Stomach (tissue), 4 donors: ENCODE results near the gene KLHL30.

Source experiments
- POLR2A ChIP-seq, 4 donors: fragments of 450-650 bp; IDR thresholded peaks; one replicate each; pipeline ENCODE4 v1.6.1; 2016; ENCODE audit warnings: antibody characterized with exemption in 4 of 4, control low read depth in 2 of 4, mild to moderate bottlenecking in 1 of 4, moderate library complexity in 1 of 4
- POLR2AphosphoS5 ChIP-seq, 3 donors: sonication (generic); formaldehyde crosslinking; IDR thresholded peaks; one replicate each; pipeline ENCODE4 v1.6.1; 2016; ENCODE audit warnings: antibody characterized with exemption in 3 of 3
- TF ChIP-seq, protein P1 (sequence below), 7 experiments: fragments of 450-650 bp in 4 of 7; fragments of 200-600 bp in 3 of 7; sonication (generic) in 3 of 7; IDR thresholded peaks; one replicate each; pipeline ENCODE4 v1.5.1; 2016 to 2019; ENCODE audit warnings: antibody characterized with exemption in 7 of 7, control low read depth in 2 of 7, mild to moderate bottlenecking in 1 of 7

GRCh38 chr2:238165288-238165921 is 26.9 kb downstream of the KLHL30 start:
- TF ChIP-seq POLR2A (IDR thresholded peaks at IDR 0.05), result no peak
- TF ChIP-seq, protein P1, sequence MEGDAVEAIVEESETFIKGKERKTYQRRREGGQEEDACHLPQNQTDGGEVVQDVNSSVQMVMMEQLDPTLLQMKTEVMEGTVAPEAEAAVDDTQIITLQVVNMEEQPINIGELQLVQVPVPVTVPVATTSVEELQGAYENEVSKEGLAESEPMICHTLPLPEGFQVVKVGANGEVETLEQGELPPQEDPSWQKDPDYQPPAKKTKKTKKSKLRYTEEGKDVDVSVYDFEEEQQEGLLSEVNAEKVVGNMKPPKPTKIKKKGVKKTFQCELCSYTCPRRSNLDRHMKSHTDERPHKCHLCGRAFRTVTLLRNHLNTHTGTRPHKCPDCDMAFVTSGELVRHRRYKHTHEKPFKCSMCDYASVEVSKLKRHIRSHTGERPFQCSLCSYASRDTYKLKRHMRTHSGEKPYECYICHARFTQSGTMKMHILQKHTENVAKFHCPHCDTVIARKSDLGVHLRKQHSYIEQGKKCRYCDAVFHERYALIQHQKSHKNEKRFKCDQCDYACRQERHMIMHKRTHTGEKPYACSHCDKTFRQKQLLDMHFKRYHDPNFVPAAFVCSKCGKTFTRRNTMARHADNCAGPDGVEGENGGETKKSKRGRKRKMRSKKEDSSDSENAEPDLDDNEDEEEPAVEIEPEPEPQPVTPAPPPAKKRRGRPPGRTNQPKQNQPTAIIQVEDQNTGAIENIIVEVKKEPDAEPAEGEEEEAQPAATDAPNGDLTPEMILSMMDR (IDR thresholded peaks at IDR 0.05), result no peak
- no peak for TF ChIP-seq POLR2AphosphoS5 (IDR thresholded peaks at IDR 0.05)
